SU-DHL-6 (cell line): ENCODE results near the gene TSPAN33.

Source experiments
- H2AFZ ChIP-seq: fragments of 200-600 bp; sonication (generic); 2 replicates; pipeline ENCODE4 v1.6.1; 2014; ENCODE audit warnings: low read depth, mild to moderate bottlenecking, moderate library complexity, mixed read lengths, antibody characterized with exemption, low read length; ENCODE audit not compliant: severe bottlenecking
- H3F3A ChIP-seq: fragments of 200-600 bp; shearing (Covaris generic); 2 replicates; pipeline ENCODE4 v1.6.0; 2016; ENCODE audit warnings: antibody characterized with exemption, mild to moderate bottlenecking; ENCODE audit not compliant: insufficient read depth
- H3K27ac ChIP-seq: fragments of 200-600 bp; sonication (generic); 2 replicates; pipeline ENCODE4 v1.5.1; 2016; ENCODE audit warnings: low read depth, mild to moderate bottlenecking, low read length, moderate library complexity, mixed read lengths
- H3K27me3 ChIP-seq: fragments of 200-600 bp; sonication (generic), shearing (Covaris generic); 2 replicates; pipeline ENCODE4 v1.6.0; 2014; ENCODE audit warnings: mild to moderate bottlenecking, low read length
- H3K36me3 ChIP-seq: fragments of 200-600 bp; sonication (generic); 2 replicates; pipeline ENCODE4 v1.6.1; 2014; ENCODE audit warnings: mild to moderate bottlenecking, low read length, mixed read lengths
- H3K4me2 ChIP-seq: fragments of 300-600, 200-600 bp; shearing (Covaris generic), sonication (generic); 2 replicates; pipeline ENCODE4 v1.6.0; 2014; ENCODE audit warnings: low read length, low read depth, mild to moderate bottlenecking; ENCODE audit not compliant: poor library complexity, severe bottlenecking
- H3K4me3 ChIP-seq: fragments of 200-600 bp; sonication (generic); 2 replicates; pipeline ENCODE4 v1.5.1; 2014; ENCODE audit warnings: antibody characterized with exemption, low read length, mild to moderate bottlenecking, mixed read lengths; ENCODE audit not compliant: insufficient read depth, poor library complexity, severe bottlenecking
- H3K79me2 ChIP-seq: fragments of 200-600 bp; sonication (generic); 2 replicates; pipeline ENCODE4 v1.6.1; 2014; ENCODE audit warnings: mild to moderate bottlenecking, low read length, moderate library complexity; ENCODE audit not compliant: insufficient read depth
- H3K9ac ChIP-seq: fragments of 200-600 bp; sonication (generic); 2 replicates; pipeline ENCODE4 v1.7.0; 2014; ENCODE audit warnings: mild to moderate bottlenecking, low read length
- H3K9me2 ChIP-seq: fragments of 200-600 bp; sonication (generic); replicated peaks from 2 replicates; pipeline ENCODE4 v1.6.1; 2014; ENCODE audit warnings: low read length; ENCODE audit not compliant: insufficient read depth
- H3K9me3 ChIP-seq: fragments of 200-600 bp; sonication (generic); 2 replicates; pipeline ENCODE4 v1.6.1; 2014; ENCODE audit warnings: low read length, mixed read lengths; ENCODE audit not compliant: insufficient read depth
- H4K20me1 ChIP-seq: fragments of 200-600 bp; sonication (generic); 2 replicates; pipeline ENCODE4 v1.6.1; 2014; ENCODE audit warnings: low read depth, mild to moderate bottlenecking, antibody characterized with exemption, low read length, moderate library complexity, mixed read lengths
- EZH2phosphoT487 ChIP-seq: fragments of 200-600 bp; sonication (generic), shearing (Covaris generic); conservative IDR thresholded peaks from 2 replicates; pipeline ENCODE4 v1.6.1; 2018; ENCODE audit warnings: mild to moderate bottlenecking, antibody characterized with exemption, low read length, moderate library complexity, mixed read lengths
- TF ChIP-seq, protein P1 (sequence below): fragments of 200-600 bp; sonication (generic); IDR thresholded peaks from one replicate; pipeline ENCODE4 v1.5.1; 2017; ENCODE audit warnings: antibody characterized with exemption, mild to moderate bottlenecking, low read length, moderate library complexity; ENCODE audit not compliant: insufficient read depth, poor library complexity, severe bottlenecking

Gene TSPAN33

DNA sequence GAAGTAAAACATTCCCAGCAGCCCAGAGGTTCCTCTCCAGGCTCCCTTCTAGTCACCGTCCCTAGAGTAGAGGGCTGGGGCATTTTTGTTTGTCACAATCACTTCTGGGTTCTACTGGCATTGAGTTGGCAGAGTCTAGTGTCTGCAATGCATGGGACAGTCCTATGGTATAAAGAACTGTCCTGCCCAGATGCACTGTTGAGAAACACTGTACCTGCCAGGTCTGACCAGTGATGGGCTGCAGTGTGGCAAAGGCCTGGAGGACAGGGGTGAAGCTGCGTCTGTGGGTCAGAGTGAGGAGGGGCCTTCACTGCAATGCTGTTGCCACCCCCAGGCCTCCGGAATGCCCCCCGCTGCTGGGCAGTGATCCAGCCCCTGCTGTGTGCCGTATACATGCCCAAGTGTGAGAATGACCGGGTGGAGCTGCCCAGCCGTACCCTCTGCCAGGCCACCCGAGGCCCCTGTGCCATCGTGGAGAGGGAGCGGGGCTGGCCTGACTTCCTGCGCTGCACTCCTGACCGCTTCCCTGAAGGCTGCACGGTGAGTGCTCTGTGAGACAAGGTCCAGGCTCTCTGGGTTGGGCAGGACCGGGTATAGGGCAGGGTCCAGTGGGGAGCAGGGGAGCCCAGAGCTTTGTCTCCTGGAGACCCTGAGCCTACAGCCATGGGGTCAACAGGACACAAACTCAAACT is 58.7 kb downstream of the TSPAN33 start:
- Histone ChIP-seq H3F3A (no peaks in the 10 kb centered on the region), H3K4me2 (no peak overlapping the region), H3K27ac (no peak overlapping the region), H3K79me2 (no peaks in the 10 kb centered on the region), H3K9me2 (no peaks in the 10 kb centered on the region), H2AFZ (no peak overlapping the region), H4K20me1 (no peaks in the 10 kb centered on the region), H3K9ac (no peak overlapping the region), H3K4me3 (no peak overlapping the region), H3K27me3 (no peaks in the 10 kb centered on the region), H3K9me3 (no peaks in the 10 kb centered on the region), H3K36me3 (no peaks in the 10 kb centered on the region)
- TF ChIP-seq, protein P1, sequence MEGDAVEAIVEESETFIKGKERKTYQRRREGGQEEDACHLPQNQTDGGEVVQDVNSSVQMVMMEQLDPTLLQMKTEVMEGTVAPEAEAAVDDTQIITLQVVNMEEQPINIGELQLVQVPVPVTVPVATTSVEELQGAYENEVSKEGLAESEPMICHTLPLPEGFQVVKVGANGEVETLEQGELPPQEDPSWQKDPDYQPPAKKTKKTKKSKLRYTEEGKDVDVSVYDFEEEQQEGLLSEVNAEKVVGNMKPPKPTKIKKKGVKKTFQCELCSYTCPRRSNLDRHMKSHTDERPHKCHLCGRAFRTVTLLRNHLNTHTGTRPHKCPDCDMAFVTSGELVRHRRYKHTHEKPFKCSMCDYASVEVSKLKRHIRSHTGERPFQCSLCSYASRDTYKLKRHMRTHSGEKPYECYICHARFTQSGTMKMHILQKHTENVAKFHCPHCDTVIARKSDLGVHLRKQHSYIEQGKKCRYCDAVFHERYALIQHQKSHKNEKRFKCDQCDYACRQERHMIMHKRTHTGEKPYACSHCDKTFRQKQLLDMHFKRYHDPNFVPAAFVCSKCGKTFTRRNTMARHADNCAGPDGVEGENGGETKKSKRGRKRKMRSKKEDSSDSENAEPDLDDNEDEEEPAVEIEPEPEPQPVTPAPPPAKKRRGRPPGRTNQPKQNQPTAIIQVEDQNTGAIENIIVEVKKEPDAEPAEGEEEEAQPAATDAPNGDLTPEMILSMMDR, result no peak
- no peak for TF ChIP-seq EZH2phosphoT487

DNA sequence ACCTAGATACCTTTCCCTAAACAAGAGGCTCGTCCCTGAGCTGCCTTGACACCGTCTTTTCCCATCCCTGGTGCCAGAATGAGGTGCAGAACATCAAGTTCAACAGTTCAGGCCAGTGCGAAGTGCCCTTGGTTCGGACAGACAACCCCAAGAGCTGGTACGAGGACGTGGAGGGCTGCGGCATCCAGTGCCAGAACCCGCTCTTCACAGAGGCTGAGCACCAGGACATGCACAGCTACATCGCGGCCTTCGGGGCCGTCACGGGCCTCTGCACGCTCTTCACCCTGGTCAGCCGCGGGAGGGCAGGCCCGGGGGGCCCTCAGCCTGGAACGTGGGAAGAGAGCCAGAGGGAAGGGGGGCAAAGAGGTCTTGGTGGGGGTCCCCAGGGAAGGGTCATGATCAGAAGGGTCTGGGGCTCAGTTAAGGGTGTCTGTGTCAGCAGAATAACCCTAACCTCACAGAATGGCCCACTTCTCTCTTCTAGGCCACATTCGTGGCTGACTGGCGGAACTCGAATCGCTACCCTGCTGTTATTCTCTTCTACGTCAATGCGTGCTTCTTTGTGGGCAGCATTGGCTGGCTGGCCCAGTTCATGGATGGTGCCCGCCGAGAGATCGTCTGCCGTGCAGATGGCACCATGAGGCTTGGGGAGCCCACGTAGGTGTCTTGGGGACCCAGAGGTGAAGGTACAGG is 60.8 kb downstream of the TSPAN33 start:
- H3K4me2 ChIP-seq, result no peak overlapping the region
- no peak for TF ChIP-seq EZH2phosphoT487
- TF ChIP-seq, protein P1, result no peak
- no peaks in the 10 kb centered on the region for H3F3A ChIP-seq
- H4K20me1 ChIP-seq, result no peaks in the 10 kb centered on the region
- no peaks in the 10 kb centered on the region for H3K9me3 ChIP-seq
- no peak overlapping the region for H3K9ac ChIP-seq
- no peak overlapping the region for H2AFZ ChIP-seq
- H3K4me3 ChIP-seq, result no peak overlapping the region
- H3K79me2 ChIP-seq, result no peaks in the 10 kb centered on the region
- H3K9me2 ChIP-seq, result no peaks in the 10 kb centered on the region
- H3K27ac ChIP-seq, result no peak overlapping the region
- H3K36me3 ChIP-seq, result no peaks in the 10 kb centered on the region
- no peaks in the 10 kb centered on the region for H3K27me3 ChIP-seq

DNA sequence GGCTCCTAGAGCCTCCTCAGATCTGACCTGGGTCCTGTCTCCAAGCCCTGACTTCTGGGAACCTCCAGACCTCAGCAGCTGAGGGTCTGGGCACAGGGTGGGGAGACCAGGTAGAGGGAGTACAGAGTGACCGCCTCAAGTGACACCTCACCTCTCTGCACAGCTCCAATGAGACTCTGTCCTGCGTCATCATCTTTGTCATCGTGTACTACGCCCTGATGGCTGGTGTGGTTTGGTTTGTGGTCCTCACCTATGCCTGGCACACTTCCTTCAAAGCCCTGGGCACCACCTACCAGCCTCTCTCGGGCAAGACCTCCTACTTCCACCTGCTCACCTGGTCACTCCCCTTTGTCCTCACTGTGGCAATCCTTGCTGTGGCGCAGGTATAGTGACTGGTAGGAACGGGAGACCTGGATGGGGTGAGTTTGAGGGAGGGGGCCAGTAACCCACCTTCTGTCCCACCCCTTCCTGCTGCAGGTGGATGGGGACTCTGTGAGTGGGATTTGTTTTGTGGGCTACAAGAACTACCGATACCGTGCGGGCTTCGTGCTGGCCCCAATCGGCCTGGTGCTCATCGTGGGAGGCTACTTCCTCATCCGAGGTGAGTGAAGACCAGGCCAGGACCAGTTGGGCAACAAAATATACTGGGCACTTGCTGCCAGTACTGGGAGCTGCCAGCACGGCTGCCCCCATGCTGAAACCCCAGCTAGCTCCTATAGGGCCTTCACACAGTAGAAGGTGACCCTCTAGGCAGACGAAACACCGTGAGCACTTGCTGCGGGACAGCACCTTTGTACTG is 61.7 kb downstream of the TSPAN33 start:
- Histone ChIP-seq H3K27ac (no peak overlapping the region), H2AFZ (no peak overlapping the region), H3K27me3 (no peaks in the 10 kb centered on the region), H3F3A (no peaks in the 10 kb centered on the region), H3K9ac (no peak overlapping the region), H3K9me3 (no peaks in the 10 kb centered on the region), H3K4me3 (no peak overlapping the region), H4K20me1 (no peaks in the 10 kb centered on the region), H3K4me2 (no peak overlapping the region), H3K9me2 (no peaks in the 10 kb centered on the region), H3K79me2 (no peaks in the 10 kb centered on the region), H3K36me3 (no peaks in the 10 kb centered on the region)
- TF ChIP-seq, protein P1, result no peak
- TF ChIP-seq EZH2phosphoT487, result no peak
